Heart right ventricle (tissue), 16 donors: ENCODE results near the gene DCAF4L1. TPM values are rescaled to one million over a fixed set of nuclear protein-coding genes. Genes with fewer than 3 reads are reported as not detected.

Source experiments
- ATAC-seq, 8 donors: fragments of 200-7000 bp; cut with Tn5 transposase; one replicate each; pipeline ENCODE4 v1.9.1; 2020; ENCODE audit warnings: mild to moderate bottlenecking in 8 of 8, moderate library complexity in 8 of 8, moderate number of reproducible peaks in 1 of 8
- DNase-seq, 2 donors: peaks; one replicate each; pipeline ENCODE4 v3.0.0-alpha.2; 2020
- H3K27ac ChIP-seq, 10 donors: fragments of 200-600 bp; sonication (generic) in 2 of 10; one replicate each; pipeline versions ENCODE4 v1.5.0 to v1.8.0; 2020 to 2022; ENCODE audit warnings: mild to moderate bottlenecking in 3 of 10
- H3K27me3 ChIP-seq, 7 donors: fragments of 200-600 bp; one replicate each; pipeline ENCODE4 v1.8.0; 2021 to 2022; ENCODE audit warnings: mild to moderate bottlenecking in 2 of 7
- H3K36me3 ChIP-seq, 9 donors: fragments of 200-600 bp; sonication (generic) in 1 of 9; one replicate each; pipeline versions ENCODE4 v1.5.0 to v1.8.0; 2020 to 2022; ENCODE audit warnings: mild to moderate bottlenecking in 2 of 9
- H3K4me1 ChIP-seq, 9 donors: fragments of 200-600 bp; sonication (generic) in 1 of 9; one replicate each; pipeline versions ENCODE4 v1.5.0 to v1.8.0; 2020 to 2022; ENCODE audit warnings: mild to moderate bottlenecking in 4 of 9
- H3K4me3 ChIP-seq, 10 donors: fragments of 200-600 bp; sonication (generic) in 2 of 10; one replicate each; pipeline versions ENCODE4 v1.5.0 to v1.8.0; 2020 to 2022; ENCODE audit warnings: mild to moderate bottlenecking in 7 of 10, moderate library complexity in 2 of 10
- H3K9me3 ChIP-seq, 11 donors: fragments of 200-600 bp in 10 of 11; sonication (generic) in 2 of 11; one replicate each; pipeline versions ENCODE4 v1.5.0 to v1.8.0; 2013 to 2022; ENCODE audit warnings: mild to moderate bottlenecking in 2 of 11, control low read depth in 1 of 11, moderate library complexity in 1 of 11
- WGBS, 2 donors: extraction: QIAGEN DNeasy Blood & Tissue Kit; methylation state at CpG; one replicate each; pipeline ENCODE4 v1.1.7; 2013; ENCODE audit warnings: inconsistent platforms in 1 of 2; 5-methylcytosine and 5-hydroxymethylcytosine counted together
- intact Hi-C, 10 donors: fragments of 100-400 bp; cut with DNase I; formaldehyde crosslinking; loops; one replicate each; pipeline versions ENCODE4 v1.11.1 to v1.14.2; 2022
- polyA plus RNA-seq, 2 donors: library from polyadenylated mRNA; stranded (reverse); fragments of 200-250 nt; gene quantifications; one replicate each; pipeline ENCODE4 v1.2.3, GENCODE V29; 2013
- total RNA-seq, 10 donors: library from RNA; stranded (reverse); fragmentation: NEBNext Ultra II Directional in 3 of 10; extraction: Animal tissue kit (Norgen Biotek cat#: 25700) in 3 of 10; gene quantifications; one replicate each; pipeline versions ENCODE4 v1.2.1 to v1.2.4, GENCODE V29; 2021 to 2023
- TF ChIP-seq, protein P1 (sequence below), 9 donors: fragments of 200-600 bp; sonication (generic) in 2 of 9; IDR thresholded peaks; one replicate each; pipeline versions ENCODE4 v1.5.0 to v1.8.0; 2021 to 2022; ENCODE audit warnings: antibody characterized with exemption in 9 of 9, mild to moderate bottlenecking in 5 of 9, moderate library complexity in 1 of 9
- donor health status: Arrhythmogenic right ventricular cardiomyopathy.
- donor health status: ischemic (EF 13 %, LVEDD 7.1; RV severe dilation, severe dysfunction).
- donor health status: healthy with polysubstance abuse.
- donor health status: DM: no; HTN: yes; CAD: no.
- donor health status: DM: no; HTN: no; CAD: no.
- donor health status: ischemic (EF 25% LVEDD 6.9; RV normal size, moderate dysfunction).
- donor health status: ischemic (EF 25% LVEDD 5.7; RV mildly dilated, moderate dysfunction).
- donor health status: healthy.
- donor health status: DM: yes; HTN: yes; CAD: no.
- donor health status: Ischemic cardiomyopathy.
- donor health status: ischemic (EF 35%, LVEDD 5.7; RV mildly dilated, moderate dysfunction).
- donor health status: nonischemic (EF 11% LVEDD 7.7; RV severe dilation, severe dysfunction).
- donor health status: DM: yes; HTN: yes; CAD: no.
- donor health status: PGD.
- donor health status: ischemic (EF 29% LVEDD 5.4; RV normal size, mild dysfunction).
- donor health status: nonischemic (EF 23%, LVEDD 6.1; RV moderate dilation, normal function).

Gene DCAF4L1
- total and polyA plus RNA-seq, 12 donors: 0.12 to 0.51 (median 0.23) TPM; not detected in 1

DNA sequence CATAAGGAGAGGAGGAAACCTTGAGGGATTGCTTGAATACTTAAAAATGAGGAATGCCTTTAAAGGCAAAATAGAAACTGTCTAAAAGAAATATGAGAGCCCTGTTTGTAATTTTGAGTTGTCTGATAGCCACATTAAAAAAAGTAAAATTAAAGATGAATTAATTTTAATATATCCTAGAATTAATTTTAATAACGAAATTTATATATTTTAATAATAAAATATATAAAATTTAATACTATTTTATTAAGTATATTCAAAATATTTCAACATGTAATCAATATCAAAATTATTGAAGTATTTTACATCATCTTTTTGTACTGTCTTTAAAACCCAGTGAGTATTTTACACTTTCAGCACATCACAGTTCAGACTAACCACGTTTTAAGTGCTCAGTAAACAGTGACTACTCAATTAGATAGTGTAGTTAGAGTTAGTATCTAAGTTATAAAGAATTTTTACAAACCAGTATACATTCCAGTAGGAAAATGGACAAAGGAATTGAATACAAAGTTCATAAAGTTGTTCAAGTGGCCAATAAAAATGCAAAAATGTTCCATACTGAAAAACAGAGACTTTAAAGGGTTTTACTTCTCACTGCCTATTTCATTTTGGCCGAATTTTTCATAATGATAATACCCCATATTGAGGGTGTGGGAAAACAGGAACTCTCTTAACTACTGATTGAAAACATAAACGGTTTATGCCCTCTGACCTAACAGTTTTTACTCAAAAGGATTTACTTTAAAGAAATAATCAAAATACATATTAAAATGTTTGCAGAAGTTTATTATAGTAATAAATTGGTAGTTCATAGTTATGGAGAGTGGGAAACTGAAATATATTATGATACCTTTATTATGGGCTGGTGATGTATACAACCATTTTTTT lies 11.7 kb downstream of the DCAF4L1 start:
- H3K9me3 ChIP-seq: no peaks in the 10 kb centered on the region
- 86 to 89% methylated on average over 4 of the region's 4 CpGs for WGBS, 2 donors
- intact Hi-C loops: loop anchor here in 2 of 10 donors (5.0 to 10.0 kb wide), 2 partner anchors 56 to 58 kb away; partner anchors contain the start of gene TMEM33 (in 2 of the 2)
- H3K27ac ChIP-seq: no peak overlapping the region
- no peak for ATAC-seq
- TF ChIP-seq, protein P1, sequence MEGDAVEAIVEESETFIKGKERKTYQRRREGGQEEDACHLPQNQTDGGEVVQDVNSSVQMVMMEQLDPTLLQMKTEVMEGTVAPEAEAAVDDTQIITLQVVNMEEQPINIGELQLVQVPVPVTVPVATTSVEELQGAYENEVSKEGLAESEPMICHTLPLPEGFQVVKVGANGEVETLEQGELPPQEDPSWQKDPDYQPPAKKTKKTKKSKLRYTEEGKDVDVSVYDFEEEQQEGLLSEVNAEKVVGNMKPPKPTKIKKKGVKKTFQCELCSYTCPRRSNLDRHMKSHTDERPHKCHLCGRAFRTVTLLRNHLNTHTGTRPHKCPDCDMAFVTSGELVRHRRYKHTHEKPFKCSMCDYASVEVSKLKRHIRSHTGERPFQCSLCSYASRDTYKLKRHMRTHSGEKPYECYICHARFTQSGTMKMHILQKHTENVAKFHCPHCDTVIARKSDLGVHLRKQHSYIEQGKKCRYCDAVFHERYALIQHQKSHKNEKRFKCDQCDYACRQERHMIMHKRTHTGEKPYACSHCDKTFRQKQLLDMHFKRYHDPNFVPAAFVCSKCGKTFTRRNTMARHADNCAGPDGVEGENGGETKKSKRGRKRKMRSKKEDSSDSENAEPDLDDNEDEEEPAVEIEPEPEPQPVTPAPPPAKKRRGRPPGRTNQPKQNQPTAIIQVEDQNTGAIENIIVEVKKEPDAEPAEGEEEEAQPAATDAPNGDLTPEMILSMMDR (IDR thresholded peaks at IDR 0.05): no peak
- H3K4me3 ChIP-seq: no peak overlapping the region
- peaks cover 0 to 3% (median 0%) of the 10 kb centered on the region in 9 donors for H3K36me3 ChIP-seq
- DNase-seq: no peak
- H3K27me3 ChIP-seq: no peaks in the 10 kb centered on the region
- peaks cover 0 to 49% (median 34%) of the 10 kb centered on the region in 9 donors for H3K4me1 ChIP-seq

GRCh38 chr4:41994461-41994985 lies 13.0 kb downstream of the DCAF4L1 start:
- Histone ChIP-seq H3K36me3 (peaks cover 0 to 13% (median 0%) of the 10 kb centered on the region in 9 donors), H3K4me1 (peaks cover 0 to 49% (median 33%) of the 10 kb centered on the region in 9 donors), H3K27me3 (no peaks in the 10 kb centered on the region), H3K27ac (no peak overlapping the region), H3K9me3 (no peaks in the 10 kb centered on the region), H3K4me3 (no peak overlapping the region)
- 95 to 96% methylated on average over 3 of the region's 3 CpGs for WGBS, 2 donors
- ATAC-seq: no peak
- intact Hi-C loops: loop anchor here in 2 of 10 donors (5.0 to 10.0 kb wide), 2 partner anchors 57 to 60 kb away; partner anchors contain the start of gene TMEM33 (in 2 of the 2)
- TF ChIP-seq, protein P1 (IDR thresholded peaks at IDR 0.05): no peak
- no peak for DNase-seq

- intact Hi-C loops: loop anchor here in 1 of 10 donors (10.0 kb wide), 1 partner anchor 63 kb away; the partner anchor contains the start of gene TMEM33
- Histone ChIP-seq H3K4me1 (peaks cover 0 to 33% (median 14%) of the 10 kb centered on the region in 9 donors), H3K4me3 (no peak overlapping the region), H3K27me3 (no peaks in the 10 kb centered on the region), H3K36me3 (peaks cover 0 to 35% (median 0%) of the 10 kb centered on the region in 9 donors), H3K9me3 (no peaks in the 10 kb centered on the region), H3K27ac (peak overlapping the region in 9 of 10 donors; percentile 13 to 74 (median 51))
- 82 to 83% methylated on average over 3 of the region's 3 CpGs for WGBS, 2 donors
- ATAC-seq (peak in 6 of 8 donors; percentile 55 to 76 (median 68)), DNase-seq (no peak)
- TF ChIP-seq, protein P1 (IDR thresholded peaks at IDR 0.05): no peak
Measured at GRCh38 chr4:41998019-41998418, 16.5 kb downstream of the DCAF4L1 start.

DNA sequence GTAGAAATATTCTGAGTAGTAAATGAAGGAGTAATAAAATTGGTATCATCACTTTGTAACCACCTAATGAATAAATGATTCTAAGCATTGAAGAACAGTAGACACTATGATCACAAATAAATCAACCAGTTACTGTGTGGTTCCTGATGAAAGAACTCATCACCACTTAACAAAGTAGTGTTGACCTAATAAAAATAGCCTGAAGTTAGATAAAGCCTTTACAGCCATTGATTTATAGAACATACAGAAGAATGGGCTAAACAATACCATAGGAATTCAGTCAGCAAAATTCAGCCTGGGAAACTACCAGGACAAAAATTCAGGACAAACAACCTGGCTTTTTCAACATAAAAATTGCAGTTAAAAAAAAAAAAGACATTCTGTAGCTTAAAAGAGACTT lies 17.8 kb downstream of the DCAF4L1 start:
- no peaks in the 10 kb centered on the region for H3K9me3 ChIP-seq
- H3K27me3 ChIP-seq: no peaks in the 10 kb centered on the region
- H3K4me1 ChIP-seq: peaks cover 0 to 28% (median 7%) of the 10 kb centered on the region in 9 donors
- ATAC-seq (no peak), DNase-seq (no peak)
- TF ChIP-seq, protein P1 (IDR thresholded peaks at IDR 0.05): no peak
- no peak overlapping the region for H3K4me3 ChIP-seq
- H3K27ac ChIP-seq: peak overlapping the region in 1 of 10 donors; percentile 74
- peaks cover 0 to 45% (median 0%) of the 10 kb centered on the region in 9 donors for H3K36me3 ChIP-seq
- intact Hi-C loops: loop anchor here in 1 of 10 donors (10.0 kb wide), 1 partner anchor 65 kb away; the partner anchor contains the start of gene TMEM33
